CD8-positive, alpha-beta memory T cell (primary cell): ENCODE data around the gene HARS1. TPM values are rescaled to one million over a fixed set of nuclear protein-coding genes. Genes with fewer than 3 reads are reported as not detected.
"Not testable (repeated sequence)": the region's sequence is repeated elsewhere in the genome, so short reads cannot be mapped to it uniquely, and the experiment has no call there.

Source experiments
- CTCF ChIA-PET: fragments of 350-600 bp; sonication (Branson Sonifier 250); formaldehyde crosslinking; loops from one replicate; lab custom pipeline; 2021; ENCODE audit warnings: antibody characterized with exemption; lab: Charles Lee
- POLR2A ChIA-PET: fragments of 350-600 bp; sonication (Branson Sonifier 250); formaldehyde crosslinking; loops from one replicate; lab custom pipeline; 2021; ENCODE audit warnings: antibody characterized with exemption; lab: Charles Lee
- DNase-seq, 5 donors: peaks; one replicate each; pipeline versions ENCODE4 v3.0.0 to v3.0.0-alpha.2; 2020 to 2022; ENCODE audit warnings: mixed read lengths in 1 of 5
- H3K27ac ChIP-seq: one replicate; pipeline ENCODE4 v1.7.0; 2013; ENCODE audit warnings: low read depth, mild to moderate bottlenecking, low read length, moderate library complexity
- H3K27me3 ChIP-seq: 2 replicates; pipeline ENCODE4 v1.7.0; 2013; ENCODE audit warnings: low read length, mild to moderate bottlenecking; ENCODE audit not compliant: insufficient read depth, poor library complexity, severe bottlenecking
- H3K36me3 ChIP-seq: 2 replicates; pipeline ENCODE4 v1.7.0; 2013; ENCODE audit warnings: mild to moderate bottlenecking, low read length, moderate library complexity; ENCODE audit not compliant: insufficient read depth
- H3K4me1 ChIP-seq: 2 replicates; pipeline ENCODE4 v1.7.0; 2013; ENCODE audit warnings: mild to moderate bottlenecking, low read length, moderate library complexity; ENCODE audit not compliant: insufficient read depth
- H3K4me3 ChIP-seq: 2 replicates; pipeline ENCODE4 v1.7.0; 2013; ENCODE audit warnings: mild to moderate bottlenecking, low read length
- H3K9me3 ChIP-seq: 2 replicates; pipeline ENCODE4 v1.7.0; 2013; ENCODE audit warnings: mild to moderate bottlenecking, low read length
- H3K27ac Mint-ChIP-seq, 8 donors: one replicate each; pipeline ENCODE4 v1.8.0; 2020 to 2021; ENCODE audit warnings: mixed read lengths in 8 of 8, mild to moderate bottlenecking in 6 of 8, inconsistent platforms in 3 of 8, moderate library complexity in 3 of 8
- H3K27me3 Mint-ChIP-seq, 2 donors: one replicate each; pipeline ENCODE4 v1.8.0; 2020 to 2021; ENCODE audit warnings: mixed read lengths in 2 of 2, mild to moderate bottlenecking in 1 of 2, moderate library complexity in 1 of 2
- H3K36me3 Mint-ChIP-seq, 3 donors: one replicate each; pipeline ENCODE4 v1.8.0; 2020 to 2021; ENCODE audit warnings: mixed read lengths in 3 of 3, inconsistent platforms in 1 of 3, mild to moderate bottlenecking in 1 of 3
- H3K4me1 Mint-ChIP-seq, 3 donors: one replicate each; pipeline ENCODE4 v1.8.0; 2020 to 2021; ENCODE audit warnings: mixed read lengths in 3 of 3, inconsistent platforms in 1 of 3, mild to moderate bottlenecking in 1 of 3
- H3K4me3 Mint-ChIP-seq, 7 donors: one replicate each; pipeline ENCODE4 v1.8.0; 2020 to 2021; ENCODE audit warnings: mixed read lengths in 7 of 7, mild to moderate bottlenecking in 6 of 7, moderate library complexity in 4 of 7, inconsistent platforms in 2 of 7
- H3K9me3 Mint-ChIP-seq, 5 donors: one replicate each; pipeline ENCODE4 v1.8.0; 2020 to 2022; ENCODE audit warnings: mixed read lengths in 5 of 5, mild to moderate bottlenecking in 3 of 5, moderate library complexity in 2 of 5, inconsistent platforms in 1 of 5
- polyA plus RNA-seq: library from polyadenylated mRNA; unstranded; fragments of 300-500 nt; fragmentation: Illumina TruSeq; gene quantifications from one replicate; pipeline ENCODE4 v1.2.3, GENCODE V29; 2021
- total RNA-seq, 2 experiments: library from RNA; stranded (reverse); gene quantifications; one replicate each; pipeline ENCODE4 v1.2.3, GENCODE V29; 2021

The HARS1 gene
- total and polyA plus RNA-seq, 3 experiments from 2014 or later: 63.6 to 104 (median 97.4) TPM

- Histone ChIP-seq H3K27me3 (no peaks in the 10 kb centered on the region), H3K9me3 (no peaks in the 10 kb centered on the region), H3K4me3 (peak overlapping the region; percentile 84), H3K36me3 (peaks cover 52% of the 10 kb centered on the region), H3K27ac (peak overlapping the region; percentile 91), H3K4me1 (peaks cover 24% of the 10 kb centered on the region)
- Mint-ChIP-seq H3K27ac (peak overlapping the region; percentile 97 to 100 (median 99)), H3K4me1 (peaks cover 33 to 41% (median 39%) of the 10 kb centered on the region in 3 donors), H3K27me3 (peaks cover 0 to 1% of the 10 kb centered on the region in 2 donors), H3K4me3 (peak overlapping the region; percentile 93 to 100 (median 98)), H3K36me3 (peaks cover 1 to 83% (median 22%) of the 10 kb centered on the region in 3 donors), H3K9me3 (no peaks in the 10 kb centered on the region)
- ChIA-PET CTCF (interaction anchor here (0.8 to 1.4 kb wide), 3 partner anchors 25 to 263 kb away, joined by 3 read pairs; partner anchors contain the start of genes ANKHD1 and TMCO6), POLR2A (interaction anchor here (0.8 to 3.9 kb wide), 4 partner anchors 11 to 262 kb away, joined by 3 to 16 read pairs (median 4); partner anchors contain the start of genes ANKHD1, IK, NDUFA2 and ZMAT2)
- no peak for DNase-seq
Measured at GRCh38 chr5:140664030-140664358, 27.2 kb downstream of the HARS1 start.

GRCh38 chr5:140660371-140660770, 30.8 kb downstream of the HARS1 start:
- POLR2A ChIA-PET, H3K27ac ChIP-seq, H3K27me3 ChIP-seq, H3K9me3 ChIP-seq, H3K9me3 Mint-ChIP-seq, H3K4me3 ChIP-seq, H3K4me3 Mint-ChIP-seq, CTCF ChIA-PET, H3K27me3 Mint-ChIP-seq, H3K4me1 ChIP-seq, DNase-seq: not testable (repeated sequence)
- Mint-ChIP-seq H3K36me3 (peaks cover 4 to 83% (median 29%) of the 10 kb centered on the region in 3 donors), H3K4me1 (peaks cover 11 to 16% (median 12%) of the 10 kb centered on the region in 3 donors), H3K27ac (peak overlapping the region in 4 of 8 donors; percentile 4 to 70 (median 62))
- H3K36me3 ChIP-seq: peaks cover 66% of the 10 kb centered on the region

- DNase-seq: no peak
- Mint-ChIP-seq H3K9me3 (no peaks in the 10 kb centered on the region), H3K4me3 (peak overlapping the region in 1 of 7 donors; percentile 6), H3K4me1 (peaks cover 3 to 13% (median 6%) of the 10 kb centered on the region in 3 donors), H3K27ac (peak overlapping the region in 3 of 8 donors; percentile 10 to 82 (median 70)), H3K36me3 (peaks cover 9 to 87% (median 35%) of the 10 kb centered on the region in 3 donors), H3K27me3 (no peaks in the 10 kb centered on the region)
- Histone ChIP-seq H3K9me3 (no peaks in the 10 kb centered on the region), H3K36me3 (peaks cover 81% of the 10 kb centered on the region), H3K27ac (no peak overlapping the region), H3K4me3 (no peak overlapping the region), H3K4me1 (no peaks in the 10 kb centered on the region), H3K27me3 (no peaks in the 10 kb centered on the region)
- CTCF ChIA-PET: no interaction called here
- POLR2A ChIA-PET: no interaction called here
Measured at GRCh38 chr5:140658870-140659269, 32.3 kb downstream of the HARS1 start.

- POLR2A ChIA-PET: interaction anchor here (0.7 to 2.7 kb wide), 15 partner anchors 8 to 980 kb away, joined by 3 to 16 read pairs (median 8); partner anchors contain the start of genes ANKHD1, APBB3, CD14 and DND1
- no peaks in the 10 kb centered on the region for H3K27me3 ChIP-seq
- H3K4me1 ChIP-seq: peaks cover 29% of the 10 kb centered on the region
- DNase-seq: no peak
- Mint-ChIP-seq H3K27ac (peak overlapping the region; percentile 94 to 100 (median 100)), H3K27me3 (peaks cover 0 to 2% of the 10 kb centered on the region in 2 donors), H3K4me3 (peak overlapping the region; percentile 93 to 100 (median 99)), H3K36me3 (peaks cover 6 to 82% (median 11%) of the 10 kb centered on the region in 3 donors), H3K9me3 (no peaks in the 10 kb centered on the region), H3K4me1 (peaks cover 37 to 70% (median 62%) of the 10 kb centered on the region in 3 donors)
- CTCF ChIA-PET: interaction anchor here (0.8 to 2.2 kb wide), 11 partner anchors 8 to 274 kb away, joined by 3 to 21 read pairs (median 5); partner anchors contain the start of genes ANKHD1, CD14, EIF4EBP3 and HARS1
- H3K9me3 ChIP-seq: no peaks in the 10 kb centered on the region
- peaks cover 31% of the 10 kb centered on the region for H3K36me3 ChIP-seq
- peak overlapping the region; percentile 97 for H3K27ac ChIP-seq
- H3K4me3 ChIP-seq: peak overlapping the region; percentile 92
Measured at GRCh38 chr5:140647042-140647419, 44.1 kb downstream of the HARS1 start.

GRCh38 chr5:140642718-140643117, 48.5 kb downstream of the HARS1 start:
- H3K4me1 ChIP-seq: peaks cover 30% of the 10 kb centered on the region
- CTCF ChIA-PET: interaction anchor here (1.1 to 2.5 kb wide), 2 partner anchors 95 to 291 kb away, joined by 3 to 9 read pairs; partner anchors contain the start of gene EIF4EBP3
- POLR2A ChIA-PET: interaction anchor here (1.4 kb wide), 1 partner anchor 79 kb away, joined by 3 read pairs; the partner anchor contains the start of gene APBB3
- H3K9me3 ChIP-seq: no peaks in the 10 kb centered on the region
- peaks cover 0 to under 1% of the 10 kb centered on the region in 2 donors for H3K27me3 Mint-ChIP-seq
- no peak overlapping the region for H3K4me3 ChIP-seq
- peaks cover 0 to 60% (median 6%) of the 10 kb centered on the region in 3 donors for H3K36me3 Mint-ChIP-seq
- peaks cover 45 to 78% (median 60%) of the 10 kb centered on the region in 3 donors for H3K4me1 Mint-ChIP-seq
- no peaks in the 10 kb centered on the region for H3K27me3 ChIP-seq
- H3K36me3 ChIP-seq: peaks cover 10% of the 10 kb centered on the region
- H3K9me3 Mint-ChIP-seq: no peaks in the 10 kb centered on the region
- H3K27ac Mint-ChIP-seq: peak overlapping the region in 2 of 8 donors; percentile 15 to 26
- DNase-seq: no peak
- peak overlapping the region in 2 of 7 donors; percentile 13 to 67 for H3K4me3 Mint-ChIP-seq
- no peak overlapping the region for H3K27ac ChIP-seq

GRCh38 chr5:140641716-140642115, 49.5 kb downstream of the HARS1 start:
- POLR2A ChIA-PET: interaction anchor here (1.4 kb wide), 1 partner anchor 78 kb away, joined by 3 read pairs; the partner anchor contains the start of gene APBB3
- Histone ChIP-seq H3K4me3 (no peak overlapping the region), H3K9me3 (no peaks in the 10 kb centered on the region), H3K36me3 (peaks cover 10% of the 10 kb centered on the region), H3K27me3 (no peaks in the 10 kb centered on the region), H3K27ac (no peak overlapping the region), H3K4me1 (peaks cover 26% of the 10 kb centered on the region)
- H3K9me3 Mint-ChIP-seq: no peaks in the 10 kb centered on the region
- peaks cover 0 to 53% (median 5%) of the 10 kb centered on the region in 3 donors for H3K36me3 Mint-ChIP-seq
- no peaks in the 10 kb centered on the region for H3K27me3 Mint-ChIP-seq
- H3K27ac Mint-ChIP-seq: peak overlapping the region in 2 of 8 donors; percentile 55 to 79
- CTCF ChIA-PET: interaction anchor here (1.1 to 2.5 kb wide), 2 partner anchors 94 to 290 kb away, joined by 3 to 9 read pairs; partner anchors contain the start of gene EIF4EBP3
- DNase-seq: no peak
- peak overlapping the region in 1 of 7 donors; percentile 86 for H3K4me3 Mint-ChIP-seq
- peaks cover 37 to 69% (median 52%) of the 10 kb centered on the region in 3 donors for H3K4me1 Mint-ChIP-seq

- Mint-ChIP-seq H3K36me3 (peaks cover 0 to 36% (median 2%) of the 10 kb centered on the region in 3 donors), H3K27me3 (no peaks in the 10 kb centered on the region), H3K4me1 (peaks cover 28 to 48% (median 37%) of the 10 kb centered on the region in 3 donors), H3K27ac (peak within 1 kb of the TSS; percentile 79 to 99 (median 97)), H3K9me3 (no peaks in the 10 kb centered on the region), H3K4me3 (peak within 1 kb of the TSS; percentile 86 to 96 (median 90))
- Histone ChIP-seq H3K36me3 (no peaks in the 10 kb centered on the region), H3K27me3 (no peaks in the 10 kb centered on the region), H3K4me1 (peaks cover 18% of the 10 kb centered on the region), H3K9me3 (no peaks in the 10 kb centered on the region), H3K27ac (peak within 1 kb of the TSS; percentile 86), H3K4me3 (peak within 1 kb of the TSS; percentile 62)
- peak; percentile 92 to 99 (median 96) for DNase-seq
- CTCF ChIA-PET: interaction anchor here (0.7 to 2.1 kb wide), 10 partner anchors 8 to 265 kb away, joined by 3 to 13 read pairs (median 3); partner anchors contain the start of genes EIF4EBP3, HARS1, HARS2 and IK
- POLR2A ChIA-PET: interaction anchor here (0.6 to 2.0 kb wide), 5 partner anchors 8 to 106 kb away, joined by 3 to 12 read pairs (median 4); partner anchors contain the start of genes IK, NDUFA2 and SRA1
Measured at GRCh38 chr5:140639148-140639981, 51.8 kb downstream of the HARS1 start, which contains the start of gene TMCO6. TSS of gene TMCO6 (plus strand) at chr5:140639451. CDS start at chr5:140639528, 77 bp downstream.
